Lung microvascular endothelial cell (primary cell): ENCODE measurements around the gene PPP4C. TPM values are rescaled to one million over a fixed set of nuclear protein-coding genes. Genes with fewer than 3 reads are reported as not detected.
"Not testable (repeated sequence)": the region's sequence is repeated elsewhere in the genome, so short reads cannot be mapped to it uniquely, and the experiment has no call there.

Source experiments
- DNase-seq, 2 donors: peaks; one replicate each; pipeline versions ENCODE4 v3.0.0 to v3.0.0-alpha.2; 2010; ENCODE audit warnings: low read depth in 2 of 2
- total RNA-seq: library from RNA; depleted of rRNA; stranded (reverse); fragments of >200 nt; gene quantifications from 2 replicates; pipeline ENCODE4 v1.2.1, GENCODE V29; 2014

PPP4C gene
- total RNA-seq, 1 donor from 2014 or later = 174 TPM

DNA sequence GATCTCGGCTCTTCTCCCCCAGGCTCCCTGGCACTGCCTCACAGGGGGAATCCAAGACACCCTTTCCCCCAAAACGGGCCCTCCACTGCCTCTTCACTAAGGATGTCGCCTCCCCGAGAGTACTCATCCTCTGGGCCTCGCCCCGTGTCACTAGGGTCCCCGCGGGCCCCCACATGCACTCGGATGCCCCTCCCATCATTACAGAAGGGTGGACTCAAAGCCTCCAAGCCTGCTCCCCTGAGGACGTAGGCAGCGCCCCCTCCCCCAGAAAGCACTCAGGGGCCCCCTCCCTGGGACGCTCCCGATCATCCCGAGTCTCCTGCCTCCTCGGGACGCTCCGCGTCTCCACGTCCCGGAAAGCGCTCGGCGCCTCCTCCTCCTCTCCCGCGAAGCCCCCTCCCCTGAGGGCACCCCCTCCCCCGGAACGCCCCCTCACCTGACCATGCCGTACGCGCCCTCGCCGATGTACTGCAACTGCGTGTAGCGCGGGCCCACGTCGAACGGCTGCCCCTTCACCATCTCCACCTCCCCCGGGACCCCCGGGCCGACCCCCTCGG lies 46.9 kb downstream of the PPP4C start:
- peak; percentile 20 to 44 for DNase-seq

DNA sequence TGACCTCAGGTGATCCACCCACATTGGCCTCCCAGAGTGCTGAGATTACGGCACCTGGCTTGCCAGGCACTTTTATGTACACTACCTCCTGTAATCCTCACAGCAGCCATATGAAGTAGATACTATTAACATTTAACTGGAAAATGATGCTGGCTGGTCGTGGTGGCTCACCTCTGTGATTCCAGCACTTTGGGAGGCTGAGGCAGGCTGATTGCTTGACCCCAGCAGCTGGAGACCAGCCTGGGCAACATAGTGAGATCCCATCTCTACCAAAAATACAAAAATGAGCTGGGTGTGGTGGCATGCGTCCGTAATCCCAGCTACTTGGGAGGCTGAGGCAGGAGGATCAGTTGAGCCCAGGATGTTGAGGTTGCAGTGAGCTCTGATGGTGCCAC lies 49.2 kb downstream of the PPP4C start:
- no peak for DNase-seq

DNA sequence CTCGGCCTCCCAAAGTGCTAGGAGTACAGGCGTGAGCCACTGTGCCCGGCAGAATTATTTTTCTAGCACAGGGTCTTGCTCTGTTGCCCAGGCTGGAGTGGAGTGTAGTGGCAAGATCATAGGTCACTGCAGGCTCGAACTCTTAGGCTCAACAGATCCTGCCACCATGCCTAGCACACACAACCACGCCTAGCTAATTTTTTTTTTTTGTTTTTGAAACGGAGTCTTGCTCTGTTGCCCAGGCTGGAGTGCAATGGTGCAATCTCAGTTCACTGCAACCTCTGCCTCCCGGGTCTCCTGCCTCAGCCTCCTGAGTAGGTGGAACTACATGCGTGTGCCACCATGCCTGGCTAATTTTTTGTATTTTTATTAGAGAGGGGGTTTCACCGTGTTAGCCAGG lies 49.9 kb downstream of the PPP4C start:
- not testable (repeated sequence) for DNase-seq

DNA sequence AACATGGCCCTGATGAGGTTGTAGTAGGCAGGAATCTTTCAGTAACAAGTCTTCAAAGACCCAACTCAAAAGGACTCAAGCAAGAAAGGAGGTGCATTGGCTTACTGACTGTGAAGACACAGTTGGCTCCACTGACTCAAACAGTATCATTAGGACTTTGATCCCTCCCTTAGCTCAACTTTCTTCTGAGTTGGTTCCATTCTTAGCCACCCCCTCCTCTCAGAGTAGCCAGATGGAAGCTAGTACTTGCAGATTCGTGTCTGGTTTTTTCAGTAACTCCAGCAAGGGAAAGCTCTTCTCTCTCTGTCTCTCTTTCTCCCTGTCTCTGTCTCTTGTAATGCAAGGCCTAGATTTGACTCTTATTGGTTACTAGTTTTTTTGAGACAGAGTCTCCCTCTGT lies 52.2 kb downstream of the PPP4C start:
- no peak for DNase-seq

- DNase-seq = no peak
Observed at GRCh38 chr16:30131869-30132475, 56.2 kb downstream of the PPP4C start.

DNA sequence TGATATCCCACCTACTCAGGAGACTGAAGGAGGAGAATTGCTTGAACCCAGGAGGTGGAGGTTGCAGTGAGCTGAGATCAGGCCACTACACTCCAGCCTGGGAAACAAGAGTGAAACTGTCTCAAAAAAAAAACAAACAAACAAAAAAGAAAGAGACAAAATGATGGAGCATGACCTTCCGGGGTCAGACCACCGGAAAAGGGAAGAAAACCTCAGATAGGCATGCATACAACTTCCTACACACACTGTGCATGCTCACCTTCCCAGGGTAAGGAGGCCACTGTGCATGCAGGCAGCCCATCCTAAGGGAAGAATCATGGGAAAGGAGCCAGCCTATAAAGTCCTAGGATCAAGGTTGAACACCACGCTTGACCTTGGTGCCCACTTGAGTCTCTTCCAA lies 56.8 kb downstream of the PPP4C start:
- DNase-seq = no peak

Other genes with a start within 250 kb of the PPP4C start
- gene CDIPT, start 212.8 kb upstream of the PPP4C start, total RNA-seq = 50.1 and 86.3 TPM in 2 replicates
- 0.44 and 0.99 TPM in 2 replicates for gene SEZ6L2, start 176.4 kb upstream of the PPP4C start, total RNA-seq
- gene ASPHD1, start 175.5 kb upstream of the PPP4C start, total RNA-seq = 0.20 and 0.22 TPM in 2 replicates
- 1.7 and 3.6 TPM in 2 replicates for gene KCTD13, start 149.8 kb upstream of the PPP4C start, total RNA-seq
- 61.2 and 72.2 TPM in 2 replicates for gene TMEM219, start 113.9 kb upstream of the PPP4C start, total RNA-seq
- 61.2 and 86.1 TPM in 2 replicates for gene TAOK2, start 102.1 kb upstream of the PPP4C start, total RNA-seq
- 3.6 and 4.1 TPM in 2 replicates for gene HIRIP3, start 80.4 kb upstream of the PPP4C start, total RNA-seq
- 14.4 and 15.7 TPM in 2 replicates for gene INO80E, start 79.8 kb upstream of the PPP4C start, total RNA-seq
- gene DOC2A, start 65.0 kb upstream of the PPP4C start, total RNA-seq = under 0.01 and 0.20 TPM in 2 replicates
- gene C16orf92, start 52.8 kb upstream of the PPP4C start, total RNA-seq = not detected in 2 replicates
- gene TLCD3B, start 44.7 kb upstream of the PPP4C start, total RNA-seq = not detected in 2 replicates
- 319 and 337 TPM in 2 replicates for gene ALDOA, start 10.2 kb upstream of the PPP4C start, total RNA-seq
- under 0.01 TPM in 2 replicates for gene TBX6, start 15.9 kb downstream of the PPP4C start, total RNA-seq
- gene YPEL3, start 20.2 kb downstream of the PPP4C start, total RNA-seq = 14.4 and 29.4 TPM in 2 replicates
- gene GDPD3, start 37.5 kb downstream of the PPP4C start, total RNA-seq = 0.22 and 1.4 TPM in 2 replicates
- gene MAPK3, start 47.2 kb downstream of the PPP4C start, total RNA-seq = 30.1 and 49.0 TPM in 2 replicates
- gene CORO1A, start 107.6 kb downstream of the PPP4C start, total RNA-seq = 0.79 and 1.5 TPM in 2 replicates
- 20.4 and 25.3 TPM in 2 replicates for gene BOLA2B, start 117.7 kb downstream of the PPP4C start, total RNA-seq
- 35.9 and 44.2 TPM in 2 replicates for gene SLX1A, start 117.9 kb downstream of the PPP4C start, total RNA-seq
- gene SULT1A3, start 123.3 kb downstream of the PPP4C start, total RNA-seq = 1.1 and 2.2 TPM in 2 replicates
- gene NPIPB13, start 172.5 kb downstream of the PPP4C start, total RNA-seq = 0.22 and 0.60 TPM in 2 replicates